HS-27A (cell line): ENCODE results near the gene SHANK3.

Source experiments
- DNase-seq: peaks from one replicate; pipeline ENCODE4 v3.0.0-alpha.2; 2012; ENCODE audit warnings: low read depth, missing footprints

Gene SHANK3

GRCh38 chr22:50699001-50699755 is 26.6 kb downstream of the SHANK3 start:
- DNase-seq, result no peak

DNA sequence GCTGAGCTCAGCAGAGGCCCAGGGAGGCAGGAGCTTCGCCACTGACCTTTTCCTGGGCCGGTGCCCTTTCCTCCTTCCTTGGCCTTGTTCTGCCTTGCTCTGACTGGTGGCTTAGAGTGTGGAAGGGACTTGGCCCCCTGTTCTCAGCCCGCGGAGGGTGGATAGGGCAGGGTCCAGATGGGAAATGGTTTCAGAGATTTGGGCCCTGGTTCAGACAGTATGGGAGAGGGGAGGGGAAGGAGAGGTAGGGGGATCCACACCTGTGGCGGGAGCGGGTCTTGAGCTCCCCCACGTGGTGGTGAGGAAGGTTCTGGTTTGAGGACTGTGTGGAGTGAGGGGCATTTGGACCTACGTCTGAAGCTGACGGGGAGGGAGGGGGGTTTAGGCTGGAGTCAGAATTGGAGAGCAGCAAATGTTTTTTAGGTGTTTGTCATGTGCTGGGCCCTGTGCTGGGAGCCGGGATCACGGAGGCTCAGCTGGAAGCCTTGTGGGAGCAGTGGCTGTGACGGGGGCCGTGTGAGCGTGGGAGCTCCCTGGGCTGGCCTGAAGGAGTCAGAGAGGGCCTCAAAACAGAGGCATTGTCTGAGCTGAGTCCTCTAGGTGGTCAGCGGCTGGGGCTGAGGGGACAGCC is 27.2 kb downstream of the SHANK3 start:
- no peak for DNase-seq

DNA sequence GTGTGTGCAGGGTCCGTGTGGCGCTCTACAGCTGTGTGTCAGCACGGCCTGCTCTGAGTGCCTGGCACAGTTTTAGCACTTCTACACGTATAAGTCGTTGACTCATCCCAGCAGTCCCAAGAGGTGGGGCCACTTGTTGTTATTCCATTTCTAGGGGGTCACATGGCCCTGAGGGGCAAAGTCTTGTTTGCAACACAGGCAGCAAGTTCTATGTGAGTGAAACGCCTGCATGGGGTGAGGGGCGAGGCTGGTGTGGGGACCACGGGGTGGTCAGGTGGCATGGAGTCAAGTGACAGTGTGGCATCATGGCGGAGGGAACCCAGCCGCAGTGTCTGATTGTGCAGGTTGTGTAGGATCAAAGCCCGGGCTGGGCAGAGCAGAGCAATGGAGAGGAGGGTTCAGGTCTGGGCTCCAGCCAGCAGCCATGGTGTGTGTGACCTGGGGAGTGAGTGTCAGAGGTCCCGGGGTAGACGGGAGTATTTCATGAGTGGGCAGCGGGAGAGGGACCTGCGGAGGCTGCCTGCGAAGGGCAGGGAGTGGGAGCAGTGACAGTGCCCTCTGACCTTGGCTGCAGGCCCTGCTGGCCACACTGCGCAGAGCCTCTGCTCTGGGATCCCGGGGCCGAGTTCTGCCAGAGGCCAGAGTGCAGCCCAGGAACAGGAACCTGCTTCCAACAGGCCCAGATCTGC is 27.9 kb downstream of the SHANK3 start:
- no peak for DNase-seq

DNA sequence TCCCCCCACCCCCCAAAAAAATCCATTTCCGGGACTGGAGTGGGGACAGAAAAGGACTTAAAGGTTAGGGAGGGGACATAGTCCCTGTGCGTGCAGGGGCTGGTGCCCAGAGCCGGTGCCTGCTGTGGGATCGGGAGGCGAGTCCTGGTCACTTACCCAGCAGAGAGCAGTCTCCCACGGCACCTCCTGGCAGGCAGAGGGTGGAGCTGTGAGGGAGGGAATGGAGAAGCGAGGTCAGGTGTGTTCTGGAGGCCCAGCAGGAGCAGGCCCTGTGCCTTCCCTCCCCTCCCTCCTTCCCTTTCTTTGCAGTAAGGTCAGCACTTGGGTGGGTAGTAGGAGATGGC is 28.4 kb downstream of the SHANK3 start:
- no peak for DNase-seq

GRCh38 chr22:50701428-50702154 is 29.0 kb downstream of the SHANK3 start:
- no peak for DNase-seq

- no peak for DNase-seq
These were observed 29.6 kb downstream of the SHANK3 start for GRCh38 chr22:50702261-50702671.

- no peak for DNase-seq
These were observed 30.4 kb downstream of the SHANK3 start for GRCh38 chr22:50702821-50703725.

- no peak for DNase-seq
These were observed 31.3 kb downstream of the SHANK3 start for GRCh38 chr22:50703726-50704509.

- DNase-seq, result no peak
These were observed 32.0 kb downstream of the SHANK3 start for GRCh38 chr22:50704510-50705218.

DNA sequence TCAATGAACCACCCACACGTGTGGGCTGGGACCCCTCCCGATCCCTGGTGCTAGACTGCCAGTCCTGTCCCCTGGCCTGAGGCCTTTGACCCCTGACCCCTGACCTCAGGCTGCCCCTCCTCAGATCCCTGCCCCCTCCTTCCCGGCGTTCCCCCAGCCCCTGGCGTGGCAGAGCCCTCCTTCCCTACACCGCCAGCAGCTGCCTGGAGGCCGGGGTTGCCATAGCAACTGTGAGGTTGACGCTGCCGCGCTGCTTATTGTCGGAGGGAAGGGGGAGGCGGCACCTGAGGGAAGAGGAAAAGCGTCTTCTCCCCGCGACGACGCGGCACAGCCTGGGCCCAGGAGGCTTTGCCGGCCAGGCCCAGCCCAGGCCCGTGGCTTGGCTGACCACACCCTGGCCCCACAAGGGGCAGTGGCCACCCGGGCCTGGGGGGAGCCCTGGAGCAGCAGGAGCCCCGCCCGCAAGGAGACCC is 32.6 kb downstream of the SHANK3 start:
- no peak for DNase-seq

GRCh38 chr22:50705851-50706351 is 33.3 kb downstream of the SHANK3 start:
- no peak for DNase-seq

DNA sequence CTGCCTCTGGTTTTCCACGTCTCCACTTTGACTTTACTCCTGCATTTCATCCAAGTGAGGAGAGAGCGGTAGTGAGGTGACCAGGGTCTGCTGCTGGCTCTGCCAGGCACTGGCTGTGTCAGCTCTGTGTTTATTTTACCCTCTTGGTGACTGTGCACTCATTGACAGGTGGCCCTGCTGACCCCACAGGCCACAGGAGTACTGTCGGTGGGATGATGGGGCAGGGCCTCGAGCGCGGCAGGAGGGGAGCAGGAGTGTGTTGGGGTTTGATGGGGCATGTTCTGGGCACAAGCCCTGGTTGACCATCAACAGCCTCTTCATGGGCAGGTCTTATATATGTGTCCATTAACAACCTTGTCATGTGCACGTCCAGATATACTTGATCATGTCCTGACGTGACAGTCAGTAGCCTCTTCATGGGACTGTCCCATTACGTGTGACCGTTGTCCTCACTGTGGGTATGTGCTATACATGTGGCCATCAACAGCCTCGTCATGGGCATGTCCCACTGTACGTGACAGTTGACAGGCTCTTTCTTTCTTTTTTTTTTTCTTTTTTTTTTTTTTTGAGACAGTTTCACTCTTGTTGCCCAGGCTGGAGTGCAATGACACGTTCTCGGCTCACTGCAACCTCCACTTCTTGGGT is 34.0 kb downstream of the SHANK3 start:
- no peak for DNase-seq

- DNase-seq, result no peak
These were observed 35.9 kb downstream of the SHANK3 start for GRCh38 chr22:50708474-50708873.

DNA sequence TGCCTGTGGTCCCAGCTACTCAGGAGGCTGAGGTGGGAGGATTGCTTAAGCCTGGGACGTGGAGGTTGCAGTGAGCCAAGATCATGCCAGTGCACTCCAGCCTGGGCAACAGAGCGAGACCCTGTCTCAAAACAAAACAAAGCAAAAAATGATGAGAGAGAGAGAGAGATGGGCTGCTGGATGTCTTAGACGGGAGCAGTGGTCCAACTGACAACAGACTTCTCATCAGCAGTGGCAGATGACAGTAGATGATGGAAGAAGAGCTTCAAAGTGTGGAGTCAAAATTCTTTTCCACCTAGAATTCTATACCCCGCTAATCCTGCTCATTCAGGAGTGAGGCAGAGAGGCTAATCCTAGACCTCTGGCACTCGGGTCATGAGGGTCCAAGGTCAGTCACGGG is 36.4 kb downstream of the SHANK3 start:
- no peak for DNase-seq

GRCh38 chr22:50710221-50710620 is 37.6 kb downstream of the SHANK3 start:
- DNase-seq, result no peak

GRCh38 chr22:50710886-50711285 is 38.3 kb downstream of the SHANK3 start:
- no peak for DNase-seq

DNA sequence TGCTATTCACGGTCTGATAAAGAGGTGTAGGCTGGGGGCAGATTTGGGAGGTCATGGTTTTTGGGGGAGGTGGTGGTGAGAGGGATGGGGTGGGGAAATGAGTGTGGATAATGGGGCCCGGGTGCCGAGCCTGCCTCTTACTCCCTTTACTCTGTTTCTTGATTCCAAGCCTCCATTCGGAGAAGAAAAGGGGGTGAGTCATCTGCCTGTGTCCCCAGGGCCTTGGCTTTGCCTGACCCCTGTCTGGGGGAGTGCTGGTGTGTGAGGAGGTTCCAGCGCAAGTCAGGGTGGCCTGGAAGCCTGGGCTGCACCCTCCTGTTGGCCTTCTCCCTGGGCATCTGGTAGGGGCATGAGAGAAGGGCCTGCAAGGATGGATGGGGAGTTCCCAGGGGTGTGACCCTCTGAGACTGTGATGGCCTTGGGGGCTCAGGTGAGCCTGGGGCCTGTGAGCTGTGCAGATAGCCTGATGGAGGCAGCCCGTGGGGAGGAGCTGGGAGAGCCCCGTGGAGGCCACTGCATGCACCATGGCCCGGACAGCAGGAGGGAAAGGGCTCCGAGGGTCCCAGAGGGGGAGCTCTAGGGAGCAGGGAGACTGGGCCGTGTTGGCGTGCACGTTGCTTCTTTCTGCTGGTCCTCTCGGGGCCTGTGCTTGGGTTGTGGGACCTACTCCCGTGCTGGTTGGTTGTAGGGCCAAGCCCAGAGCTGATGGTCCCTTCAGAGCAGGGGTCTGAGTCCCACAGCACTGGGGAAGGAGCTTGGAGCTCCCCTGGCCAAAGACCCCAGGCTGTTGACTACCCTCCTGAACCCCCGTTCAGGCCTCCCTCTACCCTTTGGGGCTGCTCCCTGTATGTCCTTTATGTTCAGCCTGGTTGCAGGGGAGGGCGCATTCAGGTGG is 39.1 kb downstream of the SHANK3 start:
- DNase-seq, result no peak

- no peak for DNase-seq
These were observed 39.9 kb downstream of the SHANK3 start for GRCh38 chr22:50712341-50713007.
